HG03045 (cell line): Measurements from ENCODE around the gene FUS.
A peak's percentile ranks its signal among the peaks of the same experiment; 100 is the strongest.

Experiments
- ATAC-seq: cut with Tn5 transposase; IDR thresholded peaks from one replicate; pipeline ENCODE4 v1.9.1; 2021; ENCODE audit warnings: mild to moderate bottlenecking, moderate library complexity; ENCODE audit not compliant: unreplicated experiment

Gene FUS

GRCh38 chr16:31200821-31201568 lies 21.1 kb downstream of the FUS start:
- ATAC-seq = no peak

- ATAC-seq = peak; percentile 37
Measured at GRCh38 chr16:31201582-31202413, 21.9 kb downstream of the FUS start.

GRCh38 chr16:31202414-31203375 lies 22.8 kb downstream of the FUS start, which contains the start of gene PYCARD:
Gene PYCARD (minus strand): TSS chr16:31202760. CDS start chr16:31202690, 70 bp downstream.
- ATAC-seq = peak; percentile 36

GRCh38 chr16:31204871-31205666 lies 25.1 kb downstream of the FUS start:
- ATAC-seq = no peak

- ATAC-seq = no peak
Measured at GRCh38 chr16:31206776-31207175, 26.8 kb downstream of the FUS start.

GRCh38 chr16:31213342-31213741 lies 33.4 kb downstream of the FUS start:
- ATAC-seq = no peak

GRCh38 chr16:31213877-31214707 lies 34.2 kb downstream of the FUS start, which contains the start of gene TRIM72:
Gene TRIM72 (plus strand): TSS chr16:31214119. CDS start chr16:31214739, 620 bp downstream.
- no peak for ATAC-seq

GRCh38 chr16:31214708-31215286 lies 34.9 kb downstream of the FUS start:
- no peak for ATAC-seq

GRCh38 chr16:31215287-31216162 lies 35.6 kb downstream of the FUS start:
- ATAC-seq = no peak

- ATAC-seq = no peak
Measured at GRCh38 chr16:31216422-31217135, 36.6 kb downstream of the FUS start, which contains the start of gene PYDC1. Gene PYDC1 (minus strand): TSS chr16:31217135. CDS start chr16:31217028, 107 bp downstream.

- ATAC-seq = no peak
Measured at GRCh38 chr16:31217136-31217530, 37.2 kb downstream of the FUS start.

GRCh38 chr16:31219154-31219741 lies 39.3 kb downstream of the FUS start:
- ATAC-seq = no peak

GRCh38 chr16:31221357-31222160 lies 41.6 kb downstream of the FUS start:
- no peak for ATAC-seq

- no peak for ATAC-seq
Measured at GRCh38 chr16:31223044-31223443, 43.1 kb downstream of the FUS start.

- no peak for ATAC-seq
Measured at GRCh38 chr16:31224092-31224955, 44.4 kb downstream of the FUS start.
